ENCODE results near the gene PADI3. TPM values are rescaled to one million over a fixed set of nuclear protein-coding genes. Genes with fewer than 3 reads are reported as not detected.

Gene PADI3
- total and polyA plus RNA-seq, 2 of the 8 experiments (the other 6 are each of a cell fraction or from before 2014, with no cell fraction given), result 0.37 to 0.94 TPM

GRCh38 chr1:17236779-17237560, 11.9 kb upstream of the PADI3 start (continued):
- TF ChIP-seq SIX5 (IDR thresholded peaks at IDR 0.05; ENCODE audit: low read depth, low read length) (no peak), TBP (IDR thresholded peaks at IDR 0.05; ENCODE audit: low read depth, low read length) (no peak), BACH1 (IDR thresholded peaks at IDR 0.05; ENCODE audit: low read length) (no peak), CREB1 (IDR thresholded peaks at IDR 0.05) (peak; percentile 65), SP4 (IDR thresholded peaks at IDR 0.05; ENCODE audit: low read length) (no peak), RXRA (IDR thresholded peaks at IDR 0.05; ENCODE audit: insufficient read depth, low read depth, low read length) (no peak), CBX8 (IDR thresholded peaks at IDR 0.05; ENCODE audit: borderline replicate concordance, low read depth, low read length) (no peak), GABPA (IDR thresholded peaks at IDR 0.05; ENCODE audit: borderline replicate concordance, insufficient read depth, low read length) (peak; percentile 52; the same call in 1 of the 2 replicates), CEBPB (IDR thresholded peaks at IDR 0.05; ENCODE audit: low read depth, low read length) (no peak), SP2 (IDR thresholded peaks at IDR 0.05; ENCODE audit: low read length) (no peak), KDM1A (IDR thresholded peaks at IDR 0.05; ENCODE audit: borderline replicate concordance, low read length) (peak; percentile 88; the same call in 1 of the 2 replicates), TEAD4 (IDR thresholded peaks at IDR 0.05; ENCODE audit: low read depth, low read length) (no peak), EZH2 (IDR thresholded peaks at IDR 0.05; ENCODE audit: low read depth, low read length, severe bottlenecking) (no peak), JUND (IDR thresholded peaks at IDR 0.05; ENCODE audit: low read length) (peak; percentile 80)
- TF ChIP-seq, protein P1, sequence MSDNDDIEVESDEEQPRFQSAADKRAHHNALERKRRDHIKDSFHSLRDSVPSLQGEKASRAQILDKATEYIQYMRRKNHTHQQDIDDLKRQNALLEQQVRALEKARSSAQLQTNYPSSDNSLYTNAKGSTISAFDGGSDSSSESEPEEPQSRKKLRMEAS (IDR thresholded peaks at IDR 0.05), result peak; percentile 39; the same call in 1 of the 2 replicates
- TF ChIP-seq, protein P2, sequence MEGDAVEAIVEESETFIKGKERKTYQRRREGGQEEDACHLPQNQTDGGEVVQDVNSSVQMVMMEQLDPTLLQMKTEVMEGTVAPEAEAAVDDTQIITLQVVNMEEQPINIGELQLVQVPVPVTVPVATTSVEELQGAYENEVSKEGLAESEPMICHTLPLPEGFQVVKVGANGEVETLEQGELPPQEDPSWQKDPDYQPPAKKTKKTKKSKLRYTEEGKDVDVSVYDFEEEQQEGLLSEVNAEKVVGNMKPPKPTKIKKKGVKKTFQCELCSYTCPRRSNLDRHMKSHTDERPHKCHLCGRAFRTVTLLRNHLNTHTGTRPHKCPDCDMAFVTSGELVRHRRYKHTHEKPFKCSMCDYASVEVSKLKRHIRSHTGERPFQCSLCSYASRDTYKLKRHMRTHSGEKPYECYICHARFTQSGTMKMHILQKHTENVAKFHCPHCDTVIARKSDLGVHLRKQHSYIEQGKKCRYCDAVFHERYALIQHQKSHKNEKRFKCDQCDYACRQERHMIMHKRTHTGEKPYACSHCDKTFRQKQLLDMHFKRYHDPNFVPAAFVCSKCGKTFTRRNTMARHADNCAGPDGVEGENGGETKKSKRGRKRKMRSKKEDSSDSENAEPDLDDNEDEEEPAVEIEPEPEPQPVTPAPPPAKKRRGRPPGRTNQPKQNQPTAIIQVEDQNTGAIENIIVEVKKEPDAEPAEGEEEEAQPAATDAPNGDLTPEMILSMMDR (IDR thresholded peaks at IDR 0.05; ENCODE audit: control extremely low read depth in 1 of 3, insufficient read depth in 1 of 3, low read depth in 1 of 3, low read length in 3 of 3), result peak; percentile 88 to 97 (median 90)
- TF ChIP-seq, protein P3, sequence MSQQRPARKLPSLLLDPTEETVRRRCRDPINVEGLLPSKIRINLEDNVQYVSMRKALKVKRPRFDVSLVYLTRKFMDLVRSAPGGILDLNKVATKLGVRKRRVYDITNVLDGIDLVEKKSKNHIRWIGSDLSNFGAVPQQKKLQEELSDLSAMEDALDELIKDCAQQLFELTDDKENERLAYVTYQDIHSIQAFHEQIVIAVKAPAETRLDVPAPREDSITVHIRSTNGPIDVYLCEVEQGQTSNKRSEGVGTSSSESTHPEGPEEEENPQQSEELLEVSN (IDR thresholded peaks at IDR 0.05), result 0 out of 2 replicates have a peak, but pooled peaks have one; percentile 16

All from H1 (cell line).